Parathyroid adenoma (tissue), 2 donors: Measurements from ENCODE around the gene UPP1.

Source experiments
- H2AFZ ChIP-seq: fragments of 300-600 bp; sonication (generic); one replicate; pipeline ENCODE4 v1.7.0; 2017; ENCODE audit warnings: antibody characterized with exemption, mild to moderate bottlenecking
- H3K27ac ChIP-seq: fragments of 300-600 bp; sonication (generic); one replicate; pipeline ENCODE4 v1.7.0; 2017
- H3K27me3 ChIP-seq: fragments of 300-600 bp; sonication (generic); one replicate; pipeline ENCODE4 v1.7.0; 2017; ENCODE audit warnings: low read length; ENCODE audit not compliant: control insufficient read depth, insufficient read depth
- H3K36me3 ChIP-seq: fragments of 300-600 bp; sonication (generic); one replicate; pipeline ENCODE4 v1.7.0; 2017; ENCODE audit warnings: low read length; ENCODE audit not compliant: control insufficient read depth, insufficient read depth
- H3K4me1 ChIP-seq: fragments of 300-600 bp; sonication (generic); one replicate; pipeline ENCODE4 v1.7.0; 2017; ENCODE audit warnings: control low read depth
- H3K4me2 ChIP-seq: fragments of 300-600 bp; sonication (generic); one replicate; pipeline ENCODE4 v1.7.0; 2017; ENCODE audit warnings: low read length
- H3K4me3 ChIP-seq: fragments of 300-600 bp; sonication (generic); one replicate; pipeline ENCODE4 v1.7.0; 2017; ENCODE audit warnings: low read depth, low read length
- H3K79me2 ChIP-seq: fragments of 300-600 bp; sonication (generic); one replicate; pipeline ENCODE4 v1.7.0; 2017; ENCODE audit warnings: control low read depth
- H3K9ac ChIP-seq: fragments of 300-600 bp; sonication (generic); one replicate; pipeline ENCODE4 v1.7.0; 2017; ENCODE audit warnings: mild to moderate bottlenecking
- H3K9me3 ChIP-seq: fragments of 300-600 bp; sonication (generic); one replicate; pipeline ENCODE4 v1.7.0; 2017; ENCODE audit warnings: low read length; ENCODE audit not compliant: control insufficient read depth
- CTCF ChIP-seq: fragments of 300-600 bp; sonication (generic); IDR thresholded peaks from one replicate; pipeline ENCODE4 v1.7.0; 2017; ENCODE audit warnings: antibody characterized with exemption, mild to moderate bottlenecking
- donor health status: primary hyperparathyroidism.

Gene UPP1

GRCh38 chr7:48108959-48109847, 20.1 kb downstream of the UPP1 start:
- H3K27me3 ChIP-seq = no peaks in the 10 kb centered on the region
- H3K4me2 ChIP-seq = no peak overlapping the region
- H3K9me3 ChIP-seq = no peaks in the 10 kb centered on the region
- no peak overlapping the region for H3K9ac ChIP-seq
- H2AFZ ChIP-seq = no peak overlapping the region
- no peak overlapping the region for H3K27ac ChIP-seq
- H3K36me3 ChIP-seq = no peaks in the 10 kb centered on the region
- H3K4me3 ChIP-seq = no peak overlapping the region
- H3K79me2 ChIP-seq = no peaks in the 10 kb centered on the region
- peaks cover 6% of the 10 kb centered on the region for H3K4me1 ChIP-seq
- TF ChIP-seq CTCF = no peak

GRCh38 chr7:48109848-48110663, 21.0 kb downstream of the UPP1 start:
- Histone ChIP-seq H3K9me3 (no peaks in the 10 kb centered on the region), H3K9ac (no peak overlapping the region), H2AFZ (peak overlapping the region; percentile 65), H3K4me2 (peak overlapping the region; percentile 2), H3K27ac (no peak overlapping the region), H3K36me3 (no peaks in the 10 kb centered on the region), H3K79me2 (no peaks in the 10 kb centered on the region), H3K27me3 (no peaks in the 10 kb centered on the region), H3K4me3 (no peak overlapping the region), H3K4me1 (peaks cover 6% of the 10 kb centered on the region)
- peak; percentile 100 for TF ChIP-seq CTCF

- Histone ChIP-seq H3K27ac (no peak overlapping the region), H2AFZ (no peak overlapping the region), H3K4me3 (no peak overlapping the region), H3K9ac (no peak overlapping the region), H3K79me2 (no peaks in the 10 kb centered on the region), H3K4me1 (peaks cover 6% of the 10 kb centered on the region), H3K27me3 (no peaks in the 10 kb centered on the region), H3K9me3 (no peaks in the 10 kb centered on the region), H3K36me3 (no peaks in the 10 kb centered on the region), H3K4me2 (no peak overlapping the region)
- TF ChIP-seq CTCF = no peak
Observed at GRCh38 chr7:48110868-48111267, 21.8 kb downstream of the UPP1 start.

GRCh38 chr7:48111596-48111995, 22.5 kb downstream of the UPP1 start:
- H3K4me1 ChIP-seq = peaks cover 6% of the 10 kb centered on the region
- no peak overlapping the region for H2AFZ ChIP-seq
- H3K9me3 ChIP-seq = no peaks in the 10 kb centered on the region
- no peak overlapping the region for H3K9ac ChIP-seq
- no peak overlapping the region for H3K4me2 ChIP-seq
- H3K27ac ChIP-seq = no peak overlapping the region
- no peak overlapping the region for H3K4me3 ChIP-seq
- no peaks in the 10 kb centered on the region for H3K27me3 ChIP-seq
- H3K79me2 ChIP-seq = no peaks in the 10 kb centered on the region
- no peak for TF ChIP-seq CTCF
- H3K36me3 ChIP-seq = no peaks in the 10 kb centered on the region
